GM23338 (cell line): Measurements from ENCODE around the gene MAP3K10. TPM values are rescaled to one million over a fixed set of nuclear protein-coding genes. Genes with fewer than 3 reads are reported as not detected.
"Not testable (repeated sequence)": the region's sequence is repeated elsewhere in the genome, so short reads cannot be mapped to it uniquely, and the experiment has no call there.

Experiments used
- ATAC-seq: fragments of 200-7000 bp; cut with Tn5 transposase; 3 replicates; pipeline ENCODE4 v1.9.1; 2020
- DNase-seq: peaks from one replicate; pipeline ENCODE4 v3.0.0-alpha.2; 2015; ENCODE audit warnings: low spot score
- H2AFZ ChIP-seq: fragments of 200-600 bp; sonication (generic); 2 replicates; pipeline ENCODE4 v1.8.0; 2016; ENCODE audit warnings: antibody characterized with exemption, mild to moderate bottlenecking, moderate library complexity
- H3F3A ChIP-seq: fragments of 200-600 bp; sonication (generic); replicated peaks from 2 replicates; pipeline ENCODE4 v1.8.0; 2017; ENCODE audit warnings: antibody characterized with exemption, mixed run types, low read depth
- H3K27ac ChIP-seq: fragments of 200-600 bp; sonication (generic); 2 replicates; pipeline ENCODE4 v1.6.1; 2016; ENCODE audit warnings: low read depth
- H3K27me3 ChIP-seq: fragments of 200-600 bp; sonication (generic); 2 replicates; pipeline ENCODE4 v1.8.0; 2016; ENCODE audit warnings: mild to moderate bottlenecking, mixed run types, moderate library complexity; ENCODE audit not compliant: insufficient read depth
- H3K36me3 ChIP-seq: fragments of 200-600 bp; sonication (generic); 2 replicates; pipeline ENCODE4 v1.8.0; 2016; ENCODE audit warnings: mild to moderate bottlenecking; ENCODE audit not compliant: insufficient read depth
- H3K4me1 ChIP-seq: fragments of 200-600 bp; sonication (generic); 2 replicates; pipeline ENCODE4 v1.8.0; 2016; ENCODE audit warnings: mild to moderate bottlenecking, moderate library complexity; ENCODE audit not compliant: insufficient read depth
- H3K4me2 ChIP-seq: fragments of 200-600 bp; sonication (generic); 2 replicates; pipeline ENCODE4 v1.7.1; 2017; ENCODE audit warnings: mixed run types
- H3K4me3 ChIP-seq: fragments of 200-600 bp; sonication (generic); 2 replicates; pipeline ENCODE4 v1.6.1; 2016; ENCODE audit warnings: mixed run types
- H3K79me2 ChIP-seq: fragments of 200-600 bp; sonication (generic); replicated peaks from 2 replicates; pipeline ENCODE4 v1.8.0; 2017; ENCODE audit warnings: mild to moderate bottlenecking; ENCODE audit not compliant: insufficient read depth
- H3K9me2 ChIP-seq: fragments of 200-600 bp; sonication (generic); 2 replicates; pipeline ENCODE4 v1.8.0; 2017; ENCODE audit not compliant: insufficient read depth
- H4K20me1 ChIP-seq: fragments of 200-600 bp; sonication (generic); replicated peaks from 2 replicates; pipeline ENCODE4 v1.8.0; 2017; ENCODE audit warnings: mild to moderate bottlenecking; ENCODE audit not compliant: insufficient read depth
- H3K27ac Mint-ChIP-seq: 2 replicates; pipeline ENCODE4 v1.8.0; 2020; ENCODE audit warnings: inconsistent platforms, mild to moderate bottlenecking, moderate library complexity, mixed read lengths
- H3K27me3 Mint-ChIP-seq: 3 replicates; pipeline ENCODE4 v1.8.0; 2022; ENCODE audit warnings: low read depth, mild to moderate bottlenecking, moderate library complexity, mixed read lengths, inconsistent platforms; ENCODE audit not compliant: insufficient read depth, poor library complexity
- H3K36me3 Mint-ChIP-seq: 3 replicates; pipeline ENCODE4 v1.8.0; 2021; ENCODE audit warnings: low read depth, mild to moderate bottlenecking, inconsistent platforms, moderate library complexity, mixed read lengths
- H3K4me1 Mint-ChIP-seq: 3 replicates; pipeline ENCODE4 v1.8.0; 2020; ENCODE audit warnings: mild to moderate bottlenecking, inconsistent platforms, mixed read lengths
- H3K4me3 Mint-ChIP-seq: 3 replicates; pipeline ENCODE4 v1.8.0; 2021; ENCODE audit warnings: moderate library complexity, mild to moderate bottlenecking, inconsistent platforms, mixed read lengths
- H3K9me3 Mint-ChIP-seq: 3 replicates; pipeline ENCODE4 v1.8.0; 2020; ENCODE audit warnings: moderate library complexity, mild to moderate bottlenecking, inconsistent platforms, mixed read lengths
- CREB1 ChIP-seq: fragments of 250-450 bp; sonication (Bioruptor Pico); IDR thresholded peaks from 2 replicates; pipeline ENCODE4 v1.5.0; 2020; ENCODE audit warnings: low read depth, mild to moderate bottlenecking, moderate library complexity
- EZH2 ChIP-seq: fragments of 200-600 bp; sonication (generic); IDR thresholded peaks from one replicate; pipeline ENCODE4 v1.8.0; 2017; ENCODE audit warnings: antibody characterized with exemption, mild to moderate bottlenecking, low read depth; ENCODE audit not compliant: unreplicated experiment
- EZH2phosphoT487 ChIP-seq: fragments of 200-600 bp; sonication (generic); IDR thresholded peaks from one replicate; pipeline ENCODE4 v1.8.1; 2018; ENCODE audit warnings: antibody characterized with exemption; ENCODE audit not compliant: unreplicated experiment
- NANOG ChIP-seq: IDR thresholded peaks from 2 replicates; pipeline ENCODE4 v1.6.1; 2016; ENCODE audit warnings: antibody characterized with exemption, borderline replicate concordance
- POLR2AphosphoS5 ChIP-seq: IDR thresholded peaks from 2 replicates; pipeline ENCODE4 v1.6.1; 2016; ENCODE audit warnings: antibody characterized with exemption, low read depth
- REST ChIP-seq: IDR thresholded peaks from one replicate; pipeline ENCODE4 v1.6.1; 2018; ENCODE audit warnings: antibody characterized with exemption; ENCODE audit not compliant: unreplicated experiment
- ZNF331 ChIP-seq: fragments of 250-450 bp; sonication (Bioruptor Pico); IDR thresholded peaks from 2 replicates; pipeline ENCODE4 v1.5.0; 2020; ENCODE audit warnings: low read depth, mild to moderate bottlenecking, moderate library complexity
- polyA plus RNA-seq: library from polyadenylated mRNA; unstranded; fragments of >200 nt; fragmentation: Nextera tagmentation; extraction: Ambion mirVana; gene quantifications from 2 replicates; pipeline ENCODE4 v1.2.1, GENCODE V29; 2016
- total RNA-seq: library from RNA; depleted of rRNA; stranded (reverse); fragments of >200 nt; shearing (Covaris generic); gene quantifications from 2 replicates; pipeline ENCODE4 v1.2.3, GENCODE V29; 2014
- TF ChIP-seq, protein P1 (sequence below): IDR thresholded peaks from 2 replicates; pipeline ENCODE4 v1.6.1; 2016; ENCODE audit warnings: antibody characterized with exemption

The MAP3K10 gene
- total and polyA plus RNA-seq, 2 experiments from 2014 or later, result 5.9 to 13.7 TPM

GRCh38 chr19:40144947-40145748, 46.1 kb upstream of the MAP3K10 start:
- H3K4me2 ChIP-seq, result no peak overlapping the region
- no peak overlapping the region for H3K27ac ChIP-seq
- H3K9me3 Mint-ChIP-seq, result no peaks in the 10 kb centered on the region
- peaks cover 7% of the 10 kb centered on the region; the same call in 1 of the 2 replicates for H3K4me1 ChIP-seq
- DNase-seq (peak; percentile 7), ATAC-seq (no peak)
- H3K27ac Mint-ChIP-seq, result no peak overlapping the region
- H3K36me3 ChIP-seq, result no peaks in the 10 kb centered on the region
- no peak overlapping the region for H3K4me3 ChIP-seq
- H3K4me3 Mint-ChIP-seq, result no peak overlapping the region
- no peaks in the 10 kb centered on the region for H3K79me2 ChIP-seq
- no peaks in the 10 kb centered on the region for H4K20me1 ChIP-seq
- H3F3A ChIP-seq, result no peaks in the 10 kb centered on the region
- peaks cover 5% of the 10 kb centered on the region for H3K4me1 Mint-ChIP-seq
- no peaks in the 10 kb centered on the region for H3K27me3 Mint-ChIP-seq
- no peaks in the 10 kb centered on the region for H3K27me3 ChIP-seq
- no peaks in the 10 kb centered on the region for H3K36me3 Mint-ChIP-seq
- H2AFZ ChIP-seq, result no peak overlapping the region
- H3K9me2 ChIP-seq, result no peaks in the 10 kb centered on the region
- no peak for TF ChIP-seq REST
- TF ChIP-seq ZNF331 (CRISPR knock-in tag), result no peak

GRCh38 chr19:40145749-40146029, 45.5 kb upstream of the MAP3K10 start:
- H3K4me3 ChIP-seq, H3K79me2 ChIP-seq, ATAC-seq, H2AFZ ChIP-seq, H3K27me3 ChIP-seq, H3K9me2 ChIP-seq, H4K20me1 ChIP-seq, DNase-seq, H3K4me3 Mint-ChIP-seq, H3K9me3 Mint-ChIP-seq, H3K27ac Mint-ChIP-seq, H3K36me3 Mint-ChIP-seq, H3K27ac ChIP-seq, H3K36me3 ChIP-seq, H3K27me3 Mint-ChIP-seq, H3F3A ChIP-seq, H3K4me2 ChIP-seq, H3K4me1 ChIP-seq, H3K4me1 Mint-ChIP-seq: not testable (repeated sequence)

- TF ChIP-seq, protein P1, sequence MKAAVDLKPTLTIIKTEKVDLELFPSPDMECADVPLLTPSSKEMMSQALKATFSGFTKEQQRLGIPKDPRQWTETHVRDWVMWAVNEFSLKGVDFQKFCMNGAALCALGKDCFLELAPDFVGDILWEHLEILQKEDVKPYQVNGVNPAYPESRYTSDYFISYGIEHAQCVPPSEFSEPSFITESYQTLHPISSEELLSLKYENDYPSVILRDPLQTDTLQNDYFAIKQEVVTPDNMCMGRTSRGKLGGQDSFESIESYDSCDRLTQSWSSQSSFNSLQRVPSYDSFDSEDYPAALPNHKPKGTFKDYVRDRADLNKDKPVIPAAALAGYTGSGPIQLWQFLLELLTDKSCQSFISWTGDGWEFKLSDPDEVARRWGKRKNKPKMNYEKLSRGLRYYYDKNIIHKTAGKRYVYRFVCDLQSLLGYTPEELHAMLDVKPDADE, result no peak
- TF ChIP-seq EZH2phosphoT487 (no peak), POLR2AphosphoS5 (no peak), NANOG (no peak), CREB1 (CRISPR knock-in tag) (no peak), EZH2 (no peak)
- no peaks in the 10 kb centered on the region for H3F3A ChIP-seq
- ATAC-seq, result no peak
- no peak overlapping the region for H3K27ac ChIP-seq
- no peak overlapping the region for H3K4me3 ChIP-seq
- no peaks in the 10 kb centered on the region for H4K20me1 ChIP-seq
- no peaks in the 10 kb centered on the region for H3K27me3 ChIP-seq
- no peaks in the 10 kb centered on the region for H3K27me3 Mint-ChIP-seq
- H3K9me3 Mint-ChIP-seq, result no peaks in the 10 kb centered on the region
- H3K9me2 ChIP-seq, result no peaks in the 10 kb centered on the region
- H3K4me1 Mint-ChIP-seq, result peaks cover 5% of the 10 kb centered on the region
- no peak overlapping the region for H2AFZ ChIP-seq
- H3K27ac Mint-ChIP-seq, result no peak overlapping the region
- DNase-seq, result no peak
- no peaks in the 10 kb centered on the region for H3K36me3 ChIP-seq
- H3K4me1 ChIP-seq, result peaks cover 7% of the 10 kb centered on the region; the same call in 1 of the 2 replicates
- no peaks in the 10 kb centered on the region for H3K79me2 ChIP-seq
- no peak overlapping the region for H3K4me3 Mint-ChIP-seq
- no peaks in the 10 kb centered on the region for H3K36me3 Mint-ChIP-seq
- H3K4me2 ChIP-seq, result no peak overlapping the region
These were observed 43.9 kb upstream of the MAP3K10 start for GRCh38 chr19:40147338-40147692.
